Measurements from ENCODE around the gene TBC1D10B.
"Not testable (repeated sequence)": the region's sequence is repeated elsewhere in the genome, so short reads cannot be mapped to it uniquely, and the experiment has no call there.

Gene TBC1D10B

GRCh38 chr16:30342751-30343490, 27.4 kb downstream of the TBC1D10B start:
- H3K4me1 ChIP-seq (ENCODE audit: control insufficient read depth, insufficient read depth, low read length): no peaks in the 10 kb centered on the region
- no peaks in the 10 kb centered on the region for H3K27me3 ChIP-seq (ENCODE audit: control insufficient read depth, insufficient read depth, low read length)
- no peak overlapping the region for H3K4me3 ChIP-seq (ENCODE audit: low read length)
- H3K36me3 ChIP-seq (ENCODE audit: control insufficient read depth, insufficient read depth, low read length): no peaks in the 10 kb centered on the region
- WGBS (ENCODE audit: insufficient coverage, insufficient read length): no CpG with 5 or more reads among the region's 32 CpGs
- no peaks in the 10 kb centered on the region for H3K9me3 ChIP-seq (ENCODE audit: control insufficient read depth, insufficient read depth, low read length)
- H3K27ac ChIP-seq (ENCODE audit: low read length): no peak overlapping the region
- DNase-seq (ENCODE audit: low read depth, low spot score): no peak

- H3K4me1 ChIP-seq (ENCODE audit: control insufficient read depth, insufficient read depth, low read length); DNase-seq (ENCODE audit: low read depth, low spot score): not testable (repeated sequence)
- no CpG with 5 or more reads among the region's 8 CpGs for WGBS (ENCODE audit: insufficient coverage, insufficient read length)
Measured at GRCh38 chr16:30341971-30342370, 28.3 kb downstream of the TBC1D10B start.

GRCh38 chr16:30340621-30341020, 29.7 kb downstream of the TBC1D10B start:
- no peak overlapping the region for H3K4me3 ChIP-seq (ENCODE audit: low read length)

More at GRCh38 chr16:30341971-30342370, 28.3 kb downstream of the TBC1D10B start:
- H3K9me3 ChIP-seq (ENCODE audit: control insufficient read depth, insufficient read depth, low read length); H3K27me3 ChIP-seq (ENCODE audit: control insufficient read depth, insufficient read depth, low read length); H3K36me3 ChIP-seq (ENCODE audit: control insufficient read depth, insufficient read depth, low read length); H3K27ac ChIP-seq (ENCODE audit: low read length); H3K4me3 ChIP-seq (ENCODE audit: low read length): not testable (repeated sequence)

GRCh38 chr16:30338715-30339114, 31.6 kb downstream of the TBC1D10B start:
- no CpG with 5 or more reads among the region's 5 CpGs for WGBS (ENCODE audit: insufficient coverage, insufficient read length)
- not testable (repeated sequence) for H3K4me1 ChIP-seq (ENCODE audit: control insufficient read depth, insufficient read depth, low read length)

More at GRCh38 chr16:30340621-30341020, 29.7 kb downstream of the TBC1D10B start:
- no peaks in the 10 kb centered on the region for H3K4me1 ChIP-seq (ENCODE audit: control insufficient read depth, insufficient read depth, low read length)
- H3K9me3 ChIP-seq (ENCODE audit: control insufficient read depth, insufficient read depth, low read length): no peaks in the 10 kb centered on the region
- H3K27ac ChIP-seq (ENCODE audit: low read length): no peak overlapping the region
- H3K36me3 ChIP-seq (ENCODE audit: control insufficient read depth, insufficient read depth, low read length): no peaks in the 10 kb centered on the region
- DNase-seq (ENCODE audit: low read depth, low spot score): no peak
- H3K27me3 ChIP-seq (ENCODE audit: control insufficient read depth, insufficient read depth, low read length): no peaks in the 10 kb centered on the region
- WGBS (ENCODE audit: insufficient coverage, insufficient read length): no CpG with 5 or more reads among the region's 13 CpGs

GRCh38 chr16:30337964-30338357, 32.3 kb downstream of the TBC1D10B start:
- H3K27ac ChIP-seq (ENCODE audit: low read length); H3K4me3 ChIP-seq (ENCODE audit: low read length); H3K27me3 ChIP-seq (ENCODE audit: control insufficient read depth, insufficient read depth, low read length); H3K36me3 ChIP-seq (ENCODE audit: control insufficient read depth, insufficient read depth, low read length); DNase-seq (ENCODE audit: low read depth, low spot score); H3K4me1 ChIP-seq (ENCODE audit: control insufficient read depth, insufficient read depth, low read length); H3K9me3 ChIP-seq (ENCODE audit: control insufficient read depth, insufficient read depth, low read length): not testable (repeated sequence)
- WGBS (ENCODE audit: insufficient coverage, insufficient read length): no CpG with 5 or more reads among the region's 10 CpGs

More at GRCh38 chr16:30338715-30339114, 31.6 kb downstream of the TBC1D10B start:
- H3K9me3 ChIP-seq (ENCODE audit: control insufficient read depth, insufficient read depth, low read length); H3K27ac ChIP-seq (ENCODE audit: low read length); H3K27me3 ChIP-seq (ENCODE audit: control insufficient read depth, insufficient read depth, low read length); H3K36me3 ChIP-seq (ENCODE audit: control insufficient read depth, insufficient read depth, low read length); DNase-seq (ENCODE audit: low read depth, low spot score); H3K4me3 ChIP-seq (ENCODE audit: low read length): not testable (repeated sequence)

GRCh38 chr16:30335598-30336474, 34.5 kb downstream of the TBC1D10B start:
- Histone ChIP-seq H3K27me3 (ENCODE audit: control insufficient read depth, insufficient read depth, low read length) (no peaks in the 10 kb centered on the region), H3K36me3 (ENCODE audit: control insufficient read depth, insufficient read depth, low read length) (no peaks in the 10 kb centered on the region), H3K4me3 (ENCODE audit: low read length) (no peak overlapping the region), H3K27ac (ENCODE audit: low read length) (no peak overlapping the region), H3K4me1 (ENCODE audit: control insufficient read depth, insufficient read depth, low read length) (no peaks in the 10 kb centered on the region), H3K9me3 (ENCODE audit: control insufficient read depth, insufficient read depth, low read length) (no peaks in the 10 kb centered on the region)
- WGBS (ENCODE audit: insufficient coverage, insufficient read length): no CpG with 5 or more reads among the region's 17 CpGs
- no peak for DNase-seq (ENCODE audit: low read depth, low spot score)

GRCh38 chr16:30335028-30335597, 35.2 kb downstream of the TBC1D10B start:
- DNase-seq (ENCODE audit: low read depth, low spot score); H3K4me1 ChIP-seq (ENCODE audit: control insufficient read depth, insufficient read depth, low read length); H3K9me3 ChIP-seq (ENCODE audit: control insufficient read depth, insufficient read depth, low read length); H3K27me3 ChIP-seq (ENCODE audit: control insufficient read depth, insufficient read depth, low read length); H3K27ac ChIP-seq (ENCODE audit: low read length); H3K36me3 ChIP-seq (ENCODE audit: control insufficient read depth, insufficient read depth, low read length): not testable (repeated sequence)
- peak overlapping the region; percentile 81 for H3K4me3 ChIP-seq (ENCODE audit: low read length)
- WGBS (ENCODE audit: insufficient coverage, insufficient read length): no CpG with 5 or more reads among the region's 70 CpGs

- H3K27me3 ChIP-seq (ENCODE audit: control insufficient read depth, insufficient read depth, low read length); H3K36me3 ChIP-seq (ENCODE audit: control insufficient read depth, insufficient read depth, low read length); DNase-seq (ENCODE audit: low read depth, low spot score); H3K9me3 ChIP-seq (ENCODE audit: control insufficient read depth, insufficient read depth, low read length); H3K27ac ChIP-seq (ENCODE audit: low read length); H3K4me1 ChIP-seq (ENCODE audit: control insufficient read depth, insufficient read depth, low read length): not testable (repeated sequence)
- H3K4me3 ChIP-seq (ENCODE audit: low read length): peak overlapping the region; percentile 34; the same call in 1 of the 2 replicates
- no CpG with 5 or more reads among the region's 33 CpGs for WGBS (ENCODE audit: insufficient coverage, insufficient read length)
Measured at GRCh38 chr16:30334473-30334989, 35.8 kb downstream of the TBC1D10B start.

GRCh38 chr16:30324220-30324619, 46.1 kb downstream of the TBC1D10B start:
- WGBS (ENCODE audit: insufficient coverage, insufficient read length): no CpG with 5 or more reads among the region's 6 CpGs
- not testable (repeated sequence) for H3K27ac ChIP-seq (ENCODE audit: low read length); H3K4me3 ChIP-seq (ENCODE audit: low read length); H3K27me3 ChIP-seq (ENCODE audit: control insufficient read depth, insufficient read depth, low read length); DNase-seq (ENCODE audit: low read depth, low spot score); H3K4me1 ChIP-seq (ENCODE audit: control insufficient read depth, insufficient read depth, low read length); H3K36me3 ChIP-seq (ENCODE audit: control insufficient read depth, insufficient read depth, low read length); H3K9me3 ChIP-seq (ENCODE audit: control insufficient read depth, insufficient read depth, low read length)

GRCh38 chr16:30318647-30319046, 51.6 kb downstream of the TBC1D10B start:
- H3K9me3 ChIP-seq (ENCODE audit: control insufficient read depth, insufficient read depth, low read length): not testable (repeated sequence)
- no CpG with 5 or more reads among the region's 2 CpGs for WGBS (ENCODE audit: insufficient coverage, insufficient read length)

More at GRCh38 chr16:30318647-30319046, 51.6 kb downstream of the TBC1D10B start:
- not testable (repeated sequence) for H3K27ac ChIP-seq (ENCODE audit: low read length); H3K4me3 ChIP-seq (ENCODE audit: low read length); H3K27me3 ChIP-seq (ENCODE audit: control insufficient read depth, insufficient read depth, low read length); DNase-seq (ENCODE audit: low read depth, low spot score); H3K36me3 ChIP-seq (ENCODE audit: control insufficient read depth, insufficient read depth, low read length); H3K4me1 ChIP-seq (ENCODE audit: control insufficient read depth, insufficient read depth, low read length)
